SK-N-SH (cell line): ENCODE results near the gene IL17RE.

Source experiments
- CHD2 ChIP-seq: fragments of 150-350 bp; IDR thresholded peaks from 2 replicates; pipeline ENCODE4 v1.6.1; 2018; ENCODE audit warnings: low read length; ENCODE audit not compliant: partially characterized antibody
- EP300 ChIP-seq, 2 experiments: IDR thresholded peaks; 2 replicates each; pipeline versions ENCODE4 v1.4.0 to v1.6.1; 2012; ENCODE audit warnings: borderline replicate concordance in 1 of 2, low read depth in 1 of 2, low read length in 1 of 2
- FOXM1 ChIP-seq: IDR thresholded peaks from 2 replicates; pipeline ENCODE4 v1.4.0; 2012; ENCODE audit warnings: low read depth, mild to moderate bottlenecking
- RFX5 ChIP-seq: IDR thresholded peaks from 2 replicates; pipeline ENCODE4 v1.6.1; 2012; ENCODE audit warnings: mild to moderate bottlenecking, improper control_type of control experiment, low read length
- TAF1 ChIP-seq: IDR thresholded peaks from 2 replicates; pipeline ENCODE4 v1.6.1; 2012; ENCODE audit warnings: low read depth, mild to moderate bottlenecking, low read length, moderate library complexity, borderline replicate concordance
- TF ChIP-seq, protein P1 (sequence below): fragments of 200-600 bp; sonication (generic); IDR thresholded peaks from 2 replicates; pipeline ENCODE4 v1.6.1; 2017; ENCODE audit warnings: antibody characterized with exemption, mild to moderate bottlenecking, moderate library complexity
- TF ChIP-seq, protein P2 (sequence below): IDR thresholded peaks from 2 replicates; pipeline ENCODE4 v1.6.1; 2012; ENCODE audit warnings: mild to moderate bottlenecking, low read depth, low read length, moderate library complexity

- TF ChIP-seq, protein P1, sequence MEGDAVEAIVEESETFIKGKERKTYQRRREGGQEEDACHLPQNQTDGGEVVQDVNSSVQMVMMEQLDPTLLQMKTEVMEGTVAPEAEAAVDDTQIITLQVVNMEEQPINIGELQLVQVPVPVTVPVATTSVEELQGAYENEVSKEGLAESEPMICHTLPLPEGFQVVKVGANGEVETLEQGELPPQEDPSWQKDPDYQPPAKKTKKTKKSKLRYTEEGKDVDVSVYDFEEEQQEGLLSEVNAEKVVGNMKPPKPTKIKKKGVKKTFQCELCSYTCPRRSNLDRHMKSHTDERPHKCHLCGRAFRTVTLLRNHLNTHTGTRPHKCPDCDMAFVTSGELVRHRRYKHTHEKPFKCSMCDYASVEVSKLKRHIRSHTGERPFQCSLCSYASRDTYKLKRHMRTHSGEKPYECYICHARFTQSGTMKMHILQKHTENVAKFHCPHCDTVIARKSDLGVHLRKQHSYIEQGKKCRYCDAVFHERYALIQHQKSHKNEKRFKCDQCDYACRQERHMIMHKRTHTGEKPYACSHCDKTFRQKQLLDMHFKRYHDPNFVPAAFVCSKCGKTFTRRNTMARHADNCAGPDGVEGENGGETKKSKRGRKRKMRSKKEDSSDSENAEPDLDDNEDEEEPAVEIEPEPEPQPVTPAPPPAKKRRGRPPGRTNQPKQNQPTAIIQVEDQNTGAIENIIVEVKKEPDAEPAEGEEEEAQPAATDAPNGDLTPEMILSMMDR, result no peak
- TF ChIP-seq EP300 (IDR thresholded peaks at IDR 0.05; ENCODE audit: borderline replicate concordance in 1 of 2, low read depth in 1 of 2, low read length in 1 of 2), result no peak
- no peak for TF ChIP-seq TAF1
- TF ChIP-seq RFX5, result no peak
- TF ChIP-seq FOXM1, result no peak
- no peak for TF ChIP-seq CHD2
- TF ChIP-seq, protein P2, sequence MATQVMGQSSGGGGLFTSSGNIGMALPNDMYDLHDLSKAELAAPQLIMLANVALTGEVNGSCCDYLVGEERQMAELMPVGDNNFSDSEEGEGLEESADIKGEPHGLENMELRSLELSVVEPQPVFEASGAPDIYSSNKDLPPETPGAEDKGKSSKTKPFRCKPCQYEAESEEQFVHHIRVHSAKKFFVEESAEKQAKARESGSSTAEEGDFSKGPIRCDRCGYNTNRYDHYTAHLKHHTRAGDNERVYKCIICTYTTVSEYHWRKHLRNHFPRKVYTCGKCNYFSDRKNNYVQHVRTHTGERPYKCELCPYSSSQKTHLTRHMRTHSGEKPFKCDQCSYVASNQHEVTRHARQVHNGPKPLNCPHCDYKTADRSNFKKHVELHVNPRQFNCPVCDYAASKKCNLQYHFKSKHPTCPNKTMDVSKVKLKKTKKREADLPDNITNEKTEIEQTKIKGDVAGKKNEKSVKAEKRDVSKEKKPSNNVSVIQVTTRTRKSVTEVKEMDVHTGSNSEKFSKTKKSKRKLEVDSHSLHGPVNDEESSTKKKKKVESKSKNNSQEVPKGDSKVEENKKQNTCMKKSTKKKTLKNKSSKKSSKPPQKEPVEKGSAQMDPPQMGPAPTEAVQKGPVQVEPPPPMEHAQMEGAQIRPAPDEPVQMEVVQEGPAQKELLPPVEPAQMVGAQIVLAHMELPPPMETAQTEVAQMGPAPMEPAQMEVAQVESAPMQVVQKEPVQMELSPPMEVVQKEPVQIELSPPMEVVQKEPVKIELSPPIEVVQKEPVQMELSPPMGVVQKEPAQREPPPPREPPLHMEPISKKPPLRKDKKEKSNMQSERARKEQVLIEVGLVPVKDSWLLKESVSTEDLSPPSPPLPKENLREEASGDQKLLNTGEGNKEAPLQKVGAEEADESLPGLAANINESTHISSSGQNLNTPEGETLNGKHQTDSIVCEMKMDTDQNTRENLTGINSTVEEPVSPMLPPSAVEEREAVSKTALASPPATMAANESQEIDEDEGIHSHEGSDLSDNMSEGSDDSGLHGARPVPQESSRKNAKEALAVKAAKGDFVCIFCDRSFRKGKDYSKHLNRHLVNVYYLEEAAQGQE, result no peak
Observed at GRCh38 chr3:9893739-9894138, 8.9 kb upstream of the IL17RE start.
